H1 (cell line): ENCODE results near the gene UBE2M. TPM values are rescaled to one million over a fixed set of nuclear protein-coding genes. Genes with fewer than 3 reads are reported as not detected.

ENCODE experiments used
- CTCF ChIA-PET: fragments of 300-600 bp; sonication (Branson Sonifier 250); formaldehyde crosslinking; loops from one replicate; lab custom pipeline; 2021; ENCODE audit not compliant: partially characterized antibody; lab: Charles Lee
- POLR2A ChIA-PET: fragments of 300-600 bp; sonication (Branson Sonifier 250); formaldehyde crosslinking; loops from one replicate; lab custom pipeline; 2021; ENCODE audit warnings: inconsistent platforms; ENCODE audit not compliant: partially characterized antibody; lab: Charles Lee
- DNase-seq, 2 experiments: peaks; one replicate each; pipeline versions ENCODE4 v3.0.0 to v3.0.0-alpha.2; 2010 to 2022; ENCODE audit warnings: low spot score in 2 of 2, low read depth in 1 of 2, mixed read lengths in 1 of 2
- FAIRE-seq: peaks from 2 replicates; lab custom pipeline; 2011; peaks lifted over from hg19 to GRCh38; lab: Jason Lieb, UNC
- H2AFZ ChIP-seq: 2 replicates; pipeline ENCODE4 v1.8.1; 2012; ENCODE audit warnings: low read length, inconsistent platforms
- H2AK5ac ChIP-seq: 2 replicates; pipeline ENCODE4 v1.6.1; 2013; ENCODE audit warnings: low read depth, low read length
- H2BK120ac ChIP-seq: replicated peaks from 2 replicates; pipeline ENCODE3; 2013; ENCODE audit warnings: low read depth, low read length, inconsistent platforms
- H2BK12ac ChIP-seq: 2 replicates; pipeline ENCODE4 v1.6.1; 2013; ENCODE audit warnings: low read depth, low read length
- H2BK15ac ChIP-seq: 2 replicates; pipeline ENCODE4 v1.6.1; 2013; ENCODE audit warnings: low read length
- H2BK20ac ChIP-seq: 2 replicates; pipeline ENCODE4 v1.6.1; 2013; ENCODE audit warnings: low read length
- H2BK5ac ChIP-seq: 2 replicates; pipeline ENCODE4 v1.6.1; 2013; ENCODE audit warnings: low read depth, low read length
- H3K14ac ChIP-seq: 2 replicates; pipeline ENCODE4 v1.6.1; 2013; ENCODE audit warnings: inconsistent platforms; ENCODE audit not compliant: insufficient read length
- H3K18ac ChIP-seq: 2 replicates; pipeline ENCODE4 v1.6.1; 2013; ENCODE audit warnings: low read length; ENCODE audit errors: extremely low read depth
- H3K23ac ChIP-seq: 2 replicates; pipeline ENCODE4 v1.6.1; 2013; ENCODE audit warnings: inconsistent platforms; ENCODE audit not compliant: insufficient read length
- H3K23me2 ChIP-seq: 2 replicates; pipeline ENCODE4 v1.6.1; 2013; ENCODE audit warnings: low read depth, low read length
- H3K27ac ChIP-seq: 2 replicates; pipeline ENCODE4 v1.6.1; 2011; ENCODE audit warnings: low read depth, low read length, inconsistent platforms
- H3K27me3 ChIP-seq, 4 experiments: replicated peaks in 1 of 4; 1 replicate in 1 of 4; 2 replicates in 3 of 4; pipeline versions ENCODE4 v1.6.1 to v1.8.1; 2011 to 2013; ENCODE audit warnings: low read length in 3 of 4, mild to moderate bottlenecking in 3 of 4, inconsistent platforms in 2 of 4, mixed read lengths in 2 of 4, moderate library complexity in 1 of 4; ENCODE audit not compliant: control insufficient read depth in 3 of 4, insufficient read depth in 3 of 4; ENCODE audit errors: extremely low read depth in 1 of 4
- H3K36me3 ChIP-seq, 4 experiments: 2 replicates each; pipeline versions ENCODE4 v1.6.1 to v1.8.1; 2011 to 2013; ENCODE audit warnings: mild to moderate bottlenecking in 4 of 4, low read length in 3 of 4, moderate library complexity in 2 of 4, control low read depth in 1 of 4, inconsistent platforms in 1 of 4; ENCODE audit not compliant: insufficient read depth in 4 of 4, control insufficient read depth in 2 of 4
- H3K4ac ChIP-seq: replicated peaks from 2 replicates; pipeline ENCODE3; 2013; ENCODE audit warnings: low read length, low read depth, mixed read lengths, inconsistent platforms; ENCODE audit not compliant: insufficient read length
- H3K4me1 ChIP-seq, 4 experiments: replicated peaks in 1 of 4; 1 replicate in 1 of 4; 2 replicates in 3 of 4; pipeline versions ENCODE4 v1.6.1 to v1.8.1; 2011 to 2013; ENCODE audit warnings: low read length in 3 of 4, inconsistent platforms in 2 of 4, mixed read lengths in 1 of 4; ENCODE audit not compliant: insufficient read depth in 4 of 4, control insufficient read depth in 3 of 4
- H3K4me2 ChIP-seq, 2 experiments: 2 replicates each; pipeline versions ENCODE4 v1.6.1 to v1.8.1; 2011 to 2013; ENCODE audit warnings: low read depth in 2 of 2, low read length in 2 of 2, control low read depth in 1 of 2, inconsistent platforms in 1 of 2, mild to moderate bottlenecking in 1 of 2; ENCODE audit not compliant: insufficient read depth in 1 of 2
- H3K4me3 ChIP-seq, 4 experiments: fragments of 200-600, 300-600 bp in 1 of 4; sonication (generic), shearing (Covaris generic), sonication (Bioruptor Twin) in 1 of 4; 2 replicates each; pipeline versions ENCODE4 v1.5.1 to v1.8.1; 2011 to 2016; ENCODE audit warnings: low read length in 4 of 4, low read depth in 3 of 4, control low read depth in 2 of 4, inconsistent platforms in 2 of 4, mild to moderate bottlenecking in 2 of 4, mixed read lengths in 1 of 4, moderate library complexity in 1 of 4; ENCODE audit not compliant: insufficient read depth in 2 of 4; ENCODE audit errors: extremely low read depth in 1 of 4
- H3K56ac ChIP-seq: replicated peaks from 2 replicates; pipeline ENCODE3; 2013; ENCODE audit warnings: low read depth, mild to moderate bottlenecking, mixed read lengths, low read length, inconsistent platforms; ENCODE audit not compliant: insufficient read length
- H3K79me1 ChIP-seq: 2 replicates; pipeline ENCODE4 v1.6.1; 2013; ENCODE audit warnings: low read depth, low read length, control low read depth
- H3K79me2 ChIP-seq, 2 experiments: 2 replicates each; pipeline versions ENCODE4 v1.6.1 to v1.8.1; 2012 to 2013; ENCODE audit warnings: low read length in 2 of 2, mild to moderate bottlenecking in 2 of 2, inconsistent platforms in 1 of 2; ENCODE audit not compliant: insufficient read depth in 2 of 2, control insufficient read depth in 1 of 2
- H3K9ac ChIP-seq, 4 experiments: replicated peaks in 1 of 4; 1 replicate in 1 of 4; 2 replicates in 3 of 4; pipeline versions ENCODE4 v1.6.1 to v1.8.1; 2011 to 2013; ENCODE audit warnings: low read depth in 3 of 4, low read length in 3 of 4, control low read depth in 2 of 4, mild to moderate bottlenecking in 2 of 4, moderate library complexity in 2 of 4, inconsistent platforms in 1 of 4; ENCODE audit errors: extremely low read depth in 1 of 4
- H3K9me3 ChIP-seq, 2 experiments: 2 replicates each; pipeline versions ENCODE4 v1.6.1 to v1.8.1; 2012 to 2013; ENCODE audit warnings: mild to moderate bottlenecking in 2 of 2, moderate library complexity in 2 of 2, control low read depth in 1 of 2, inconsistent platforms in 1 of 2, low read depth in 1 of 2, low read length in 1 of 2, mixed read lengths in 1 of 2; ENCODE audit not compliant: insufficient read depth in 2 of 2
- H4K20me1 ChIP-seq, 2 experiments: replicated peaks in 1 of 2; 2 replicates each; pipeline versions ENCODE3 to v1.8.1; 2011 to 2013; ENCODE audit warnings: inconsistent platforms in 2 of 2, low read length in 2 of 2, mild to moderate bottlenecking in 1 of 2; ENCODE audit not compliant: insufficient read depth in 2 of 2, control insufficient read depth in 1 of 2
- H4K5ac ChIP-seq: 2 replicates; pipeline ENCODE4 v1.6.1; 2013; ENCODE audit warnings: low read length, low read depth, mixed read lengths, inconsistent platforms; ENCODE audit not compliant: insufficient read length
- H4K8ac ChIP-seq: 2 replicates; pipeline ENCODE4 v1.8.0; 2013; ENCODE audit warnings: mild to moderate bottlenecking, moderate library complexity, low read length, inconsistent platforms; ENCODE audit not compliant: insufficient read depth; ENCODE audit errors: extremely low read depth
- H4K91ac ChIP-seq: replicated peaks from 2 replicates; pipeline ENCODE3; 2013; ENCODE audit warnings: low read length, mixed read lengths, inconsistent platforms; ENCODE audit not compliant: insufficient read length
- CBX8 ChIP-seq: fragments of 300-800, 300-1000 bp; sonication (generic); IDR thresholded peaks from 2 replicates; pipeline ENCODE4 v1.7.1; 2016; ENCODE audit warnings: low read depth, low read length, borderline replicate concordance
- CTBP2 ChIP-seq: IDR thresholded peaks from 2 replicates; pipeline ENCODE4 v1.7.0; 2011; ENCODE audit warnings: borderline replicate concordance, mild to moderate bottlenecking, moderate library complexity, mixed read lengths, low read length; ENCODE audit not compliant: insufficient read depth, insufficient read length
- GABPA ChIP-seq: IDR thresholded peaks from 2 replicates; pipeline ENCODE4 v1.6.1; 2011; ENCODE audit warnings: mild to moderate bottlenecking, low read length, moderate library complexity, borderline replicate concordance; ENCODE audit not compliant: insufficient read depth
- GTF2F1 ChIP-seq: IDR thresholded peaks from 2 replicates; pipeline ENCODE4 v1.6.1; 2012; ENCODE audit warnings: low read depth, low read length, improper control_type of control experiment, borderline replicate concordance
- PHF8 ChIP-seq: fragments of 200-600 bp; sonication (generic); conservative IDR thresholded peaks from 2 replicates; pipeline ENCODE4 v1.7.1; 2012; ENCODE audit warnings: low read depth, mild to moderate bottlenecking, inconsistent platforms, low read length, moderate library complexity
- POLR2AphosphoS5 ChIP-seq: IDR thresholded peaks from 2 replicates; pipeline ENCODE4 v1.6.1; 2011; ENCODE audit warnings: low read depth, low read length
- RBBP5 ChIP-seq: IDR thresholded peaks from 2 replicates; pipeline ENCODE4 v1.7.1; 2012; ENCODE audit warnings: low read depth, mild to moderate bottlenecking, inconsistent platforms, low read length, moderate library complexity, borderline replicate concordance
- RXRA ChIP-seq: IDR thresholded peaks from 2 replicates; pipeline ENCODE4 v1.6.1; 2011; ENCODE audit warnings: low read depth, mild to moderate bottlenecking, low read length, moderate library complexity; ENCODE audit not compliant: insufficient read depth
- SIRT6 ChIP-seq: IDR thresholded peaks from one replicate; pipeline ENCODE4 v1.7.1; 2012; ENCODE audit warnings: low read length, inconsistent platforms
- SP2 ChIP-seq: IDR thresholded peaks from 2 replicates; pipeline ENCODE4 v1.6.1; 2012; ENCODE audit warnings: mild to moderate bottlenecking, low read length, inconsistent platforms
- SUZ12 ChIP-seq: fragments of 200-600 bp; sonication (generic); IDR thresholded peaks from 2 replicates; pipeline ENCODE4 v1.6.1; 2012; ENCODE audit warnings: mild to moderate bottlenecking, inconsistent platforms, low read length, moderate library complexity, mixed read lengths
- TAF1 ChIP-seq: IDR thresholded peaks from 2 replicates; pipeline ENCODE4 v1.6.1; 2011; ENCODE audit warnings: mild to moderate bottlenecking, low read depth, low read length
- USF2 ChIP-seq: IDR thresholded peaks from 2 replicates; pipeline ENCODE4 v1.6.1; 2011; ENCODE audit warnings: low read length, improper control_type of control experiment
- WGBS, 2 experiments: shearing (Covaris generic) in 1 of 2; methylation state at CpG; one replicate each; pipeline versions ENCODE4 v1.1.6 to v1.1.7; 2013 to 2015; ENCODE audit warnings: low lambda C conversion rate in 2 of 2, mixed read lengths in 2 of 2, inconsistent platforms in 1 of 2, low coverage in 1 of 2, missing lambda C conversion rate in 1 of 2; ENCODE audit not compliant: insufficient replicate concordance in 2 of 2, insufficient coverage in 1 of 2, insufficient read length in 1 of 2; ENCODE audit errors: extremely low coverage in 1 of 2, missing lambda C conversion rate in 1 of 2; 5-methylcytosine and 5-hydroxymethylcytosine counted together
- polyA plus RNA-seq, 7 experiments: library from polyadenylated mRNA; depleted of rRNA in 3 of 7; stranded (reverse) in 5 of 7; unstranded in 2 of 7; fragments of >200 nt in 5 of 7; fragments of 200-250 nt in 2 of 7; gene quantifications; 1 replicate in 5 of 7; 2 replicates in 1 of 7; 4 replicates in 1 of 7; pipeline versions ENCODE4 v1.2.1 to v1.2.3, GENCODE V29; 2011 to 2013; ENCODE audit warnings: missing spikeins in 2 of 7, mixed read lengths in 2 of 7
- total RNA-seq: library from RNA; stranded (reverse); fragmentation: NEBNext Ultra II Directional; extraction: Animal tissue kit (Norgen Biotek cat#: 25700); gene quantifications from 2 replicates; pipeline ENCODE4 v1.2.1, GENCODE V29; 2021

UBE2M gene
- total and polyA plus RNA-seq, 2 of the 8 experiments (the other 6 are each of a cell fraction or from before 2014, with no cell fraction given): 93.8 to 114 TPM

GRCh38 chr19:58582985-58583384 is 24.6 kb upstream of the UBE2M start:
- no peaks in the 10 kb centered on the region for H3K27me3 ChIP-seq
- no peak overlapping the region for H2BK5ac ChIP-seq
- POLR2A ChIA-PET: interaction anchor here (1.1 kb wide), 1 partner anchor 63 kb away, joined by 3 read pairs; the partner anchor contains the start of gene ZBTB45
- no peaks in the 10 kb centered on the region for H3K9me3 ChIP-seq
- 85% methylated on average over 6 of the region's 6 CpGs; no CpG with 5 or more reads in 1 of the 2 experiments for WGBS, 2 experiments
- no peak overlapping the region for H2AFZ ChIP-seq
- DNase-seq (no peak), FAIRE-seq (no peak)
- H3K79me1 ChIP-seq: 0 out of 2 replicates have a peak, but pooled peaks cover 3% of the 10 kb centered on the region
- H3K79me2 ChIP-seq: peaks cover 0 to 3% of the 10 kb centered on the region in 2 experiments; a peak in 1 of 4 replicates
- no peak overlapping the region for H2BK20ac ChIP-seq
- no peak overlapping the region for H3K4me3 ChIP-seq
- no peak overlapping the region for H3K9ac ChIP-seq
- no peak overlapping the region for H4K8ac ChIP-seq
- no peak overlapping the region for H4K91ac ChIP-seq
- no peak overlapping the region for H4K5ac ChIP-seq
- no peak overlapping the region for H3K27ac ChIP-seq
- H3K23me2 ChIP-seq: no peaks in the 10 kb centered on the region; the same call in 1 of the 2 replicates
- H3K4ac ChIP-seq: no peak overlapping the region
- 0 out of 2 replicates have a peak overlapping the region, but pooled peaks have one; percentile 17 for H2BK12ac ChIP-seq
- H3K36me3 ChIP-seq: peaks cover 0 to 3% (median 0%) of the 10 kb centered on the region in 4 experiments; a peak in 1 of 8 replicates
- H3K56ac ChIP-seq: no peak overlapping the region
- no peak overlapping the region for H3K18ac ChIP-seq
- no peak overlapping the region for H3K23ac ChIP-seq
- H4K20me1 ChIP-seq: peaks cover 0 to 17% of the 10 kb centered on the region in 2 experiments
- CTCF ChIA-PET: interaction anchor here (1.3 to 2.5 kb wide), 2 partner anchors 23 to 62 kb away, joined by 3 to 20 read pairs; partner anchors contain the start of gene ZBTB45
- H2BK120ac ChIP-seq: no peak overlapping the region
- H3K14ac ChIP-seq: no peak overlapping the region
- no peak overlapping the region for H3K4me2 ChIP-seq
- H3K4me1 ChIP-seq: peaks cover 0 to 6% (median 0%) of the 10 kb centered on the region in 4 experiments; a peak in 3 of 7 replicates
- no peak overlapping the region for H2BK15ac ChIP-seq
- H2AK5ac ChIP-seq: no peak overlapping the region
- TF ChIP-seq POLR2AphosphoS5 (no peak), RXRA (no peak), CTBP2 (no peak), CBX8 (no peak), USF2 (no peak), GABPA (no peak), RBBP5 (no peak), TAF1 (no peak), SP2 (no peak), SUZ12 (no peak), SIRT6 (no peak), PHF8 (no peak), GTF2F1 (no peak)
